WTC11 (cell line): ENCODE results near the gene SP2. TPM values are rescaled to one million over a fixed set of nuclear protein-coding genes. Genes with fewer than 3 reads are reported as not detected.
"Not testable (repeated sequence)": the region's sequence is repeated elsewhere in the genome, so short reads cannot be mapped to it uniquely, and the experiment has no call there.

Experiments
- ATAC-seq: fragments of 200-7000 bp; cut with Tn5 transposase; 2 replicates; pipeline ENCODE4 v1.10.0; 2021; ENCODE audit warnings: mild to moderate bottlenecking, moderate library complexity
- CTCF ChIA-PET: fragments of 300-600 bp; sonication (Branson Sonifier 250); formaldehyde crosslinking; loops from one replicate; lab custom pipeline; 2021; ENCODE audit warnings: antibody characterized with exemption; lab: Charles Lee
- POLR2A ChIA-PET: fragments of 350-600 bp; sonication (Branson Sonifier 250); formaldehyde crosslinking; loops from one replicate; lab custom pipeline; 2021; ENCODE audit warnings: antibody characterized with exemption; lab: Charles Lee
- DNase-seq: peaks from one replicate; pipeline ENCODE4 v3.0.0; 2021; ENCODE audit warnings: low spot score
- H3K27ac Mint-ChIP-seq: 2 replicates; pipeline ENCODE4 v1.8.0; 2021; ENCODE audit warnings: mixed read lengths
- H3K27me3 Mint-ChIP-seq: 2 replicates; pipeline ENCODE4 v1.8.0; 2021; ENCODE audit warnings: low read depth, mild to moderate bottlenecking, moderate library complexity, mixed read lengths
- H3K36me3 Mint-ChIP-seq: 2 replicates; pipeline ENCODE4 v1.8.0; 2021; ENCODE audit warnings: mixed read lengths
- H3K4me1 Mint-ChIP-seq: 2 replicates; pipeline ENCODE4 v1.8.0; 2022; ENCODE audit warnings: mixed read lengths
- H3K4me3 Mint-ChIP-seq: 2 replicates; pipeline ENCODE4 v1.8.0; 2021; ENCODE audit warnings: mild to moderate bottlenecking, moderate library complexity, mixed read lengths
- H3K9me3 Mint-ChIP-seq: 2 replicates; pipeline ENCODE4 v1.8.0; 2021; ENCODE audit warnings: mixed read lengths
- ELF4 ChIP-seq: sonication (generic); formaldehyde crosslinking; IDR thresholded peaks from 2 replicates; pipeline ENCODE4 v1.8.1; 2022; ENCODE audit warnings: low read depth, mild to moderate bottlenecking, moderate library complexity, missing genetic modification reagents
- ESRRA ChIP-seq: sonication (generic); formaldehyde crosslinking; IDR thresholded peaks from 2 replicates; pipeline ENCODE4 v1.8.1; 2022; ENCODE audit warnings: mild to moderate bottlenecking, missing genetic modification reagents, borderline replicate concordance
- GRHL2 ChIP-seq: fragments of 250-450 bp; sonication (Bioruptor Pico); IDR thresholded peaks from 2 replicates; pipeline ENCODE4 v1.8.0; 2022; ENCODE audit warnings: mild to moderate bottlenecking, moderate library complexity; ENCODE audit not compliant: insufficient replicate concordance, severe bottlenecking
- IRF2 ChIP-seq: sonication (generic); formaldehyde crosslinking; IDR thresholded peaks from 2 replicates; pipeline ENCODE4 v1.8.0; 2022; ENCODE audit warnings: low read depth, missing genetic modification reagents, borderline replicate concordance
- NFYB ChIP-seq: sonication (generic); formaldehyde crosslinking; conservative IDR thresholded peaks from 2 replicates; pipeline ENCODE4 v1.8.0; 2022; ENCODE audit warnings: low read depth, missing genetic modification reagents
- NR1H2 ChIP-seq: sonication (generic); formaldehyde crosslinking; IDR thresholded peaks from 2 replicates; pipeline ENCODE4 v1.9.0; 2021; ENCODE audit warnings: mild to moderate bottlenecking, moderate library complexity, missing genetic modification reagents
- PRRX2 ChIP-seq: fragments of 250-450 bp; sonication (Bioruptor Pico); IDR thresholded peaks from 2 replicates; pipeline ENCODE4 v1.8.0; 2021; ENCODE audit warnings: mild to moderate bottlenecking
- RELA ChIP-seq: sonication (generic); formaldehyde crosslinking; IDR thresholded peaks from 2 replicates; pipeline ENCODE4 v1.8.1; 2022; ENCODE audit warnings: missing genetic modification reagents, mild to moderate bottlenecking, borderline replicate concordance
- TEAD1 ChIP-seq: sonication (generic); formaldehyde crosslinking; IDR thresholded peaks from 2 replicates; pipeline ENCODE4 v1.8.0; 2022; ENCODE audit warnings: mild to moderate bottlenecking, missing genetic modification reagents
- ZNF121 ChIP-seq: sonication (generic); formaldehyde crosslinking; IDR thresholded peaks from 2 replicates; pipeline ENCODE4 v1.8.0; 2023; ENCODE audit warnings: missing genetic modification reagents
- ZNF416 ChIP-seq: fragments of 250-450 bp; sonication (Bioruptor Pico); IDR thresholded peaks from 2 replicates; pipeline ENCODE4 v1.9.0; 2021; ENCODE audit warnings: mild to moderate bottlenecking, inconsistent platforms
- total RNA-seq: library from RNA; stranded (reverse); gene quantifications from 3 replicates; pipeline ENCODE4 v1.2.3, GENCODE V29; 2021
- TF ChIP-seq, protein P1 (sequence below): sonication (generic); formaldehyde crosslinking; IDR thresholded peaks from 2 replicates; pipeline ENCODE4 v1.8.1; 2023; ENCODE audit warnings: mild to moderate bottlenecking, missing genetic modification reagents, moderate library complexity
- TF ChIP-seq, protein P2 (sequence below): sonication (generic); formaldehyde crosslinking; IDR thresholded peaks from 2 replicates; pipeline ENCODE4 v1.8.0; 2022; ENCODE audit warnings: mild to moderate bottlenecking, missing genetic modification reagents
- TF ChIP-seq, protein P3 (sequence below): fragments of 250-450 bp; sonication (Bioruptor Pico); IDR thresholded peaks from 2 replicates; pipeline ENCODE4 v1.8.0; 2021; ENCODE audit warnings: mild to moderate bottlenecking
- TF ChIP-seq, protein P4 (sequence below): sonication (generic); formaldehyde crosslinking; IDR thresholded peaks from 2 replicates; pipeline ENCODE4 v1.8.1; 2022; ENCODE audit warnings: low read depth, mild to moderate bottlenecking, moderate library complexity, missing genetic modification reagents, borderline replicate concordance
- TF ChIP-seq, protein P5 (sequence below): sonication (generic); formaldehyde crosslinking; IDR thresholded peaks from 2 replicates; pipeline ENCODE4 v1.8.0; 2023; ENCODE audit warnings: mild to moderate bottlenecking, missing genetic modification reagents
- TF ChIP-seq, protein P6 (sequence below): sonication (generic); formaldehyde crosslinking; IDR thresholded peaks from 2 replicates; pipeline ENCODE4 v1.8.1; 2022; ENCODE audit warnings: mild to moderate bottlenecking, moderate library complexity, missing genetic modification reagents

SP2 gene
- total RNA-seq, 1 experiment from 2014 or later: 9.9 TPM

DNA sequence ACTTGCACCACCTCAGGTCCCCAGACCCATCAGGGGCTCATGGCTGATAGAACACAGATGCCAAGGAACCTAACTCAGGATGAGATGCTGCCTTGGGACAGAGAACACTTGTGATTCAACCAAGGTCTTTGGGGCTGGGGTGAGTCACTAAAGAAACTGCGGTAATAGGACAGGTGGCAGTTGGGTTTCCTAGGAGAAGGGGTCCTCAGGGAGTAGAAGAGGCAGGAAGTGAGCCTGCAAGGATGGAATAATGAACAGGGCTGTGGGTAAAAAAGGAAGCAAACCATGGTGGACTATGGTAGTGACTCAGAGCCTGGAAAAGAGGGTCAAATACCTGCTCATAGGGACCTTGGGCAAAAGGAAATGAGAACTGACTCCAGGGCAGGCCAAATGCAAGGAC lies 38.8 kb downstream of the SP2 start:
- Mint-ChIP-seq H3K36me3 (no peaks in the 10 kb centered on the region), H3K4me1 (no peaks in the 10 kb centered on the region), H3K4me3 (no peak overlapping the region), H3K27me3 (peaks cover 10% of the 10 kb centered on the region), H3K27ac (no peak overlapping the region), H3K9me3 (no peaks in the 10 kb centered on the region)
- DNase-seq (no peak), ATAC-seq (no peak)
- TF ChIP-seq NFYB: no peak
- no peak for TF ChIP-seq NR1H2 (CRISPR knock-in tag)
- TF ChIP-seq, protein P1, sequence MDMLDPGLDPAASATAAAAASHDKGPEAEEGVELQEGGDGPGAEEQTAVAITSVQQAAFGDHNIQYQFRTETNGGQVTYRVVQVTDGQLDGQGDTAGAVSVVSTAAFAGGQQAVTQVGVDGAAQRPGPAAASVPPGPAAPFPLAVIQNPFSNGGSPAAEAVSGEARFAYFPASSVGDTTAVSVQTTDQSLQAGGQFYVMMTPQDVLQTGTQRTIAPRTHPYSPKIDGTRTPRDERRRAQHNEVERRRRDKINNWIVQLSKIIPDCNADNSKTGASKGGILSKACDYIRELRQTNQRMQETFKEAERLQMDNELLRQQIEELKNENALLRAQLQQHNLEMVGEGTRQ: no peak
- TF ChIP-seq, protein P2, sequence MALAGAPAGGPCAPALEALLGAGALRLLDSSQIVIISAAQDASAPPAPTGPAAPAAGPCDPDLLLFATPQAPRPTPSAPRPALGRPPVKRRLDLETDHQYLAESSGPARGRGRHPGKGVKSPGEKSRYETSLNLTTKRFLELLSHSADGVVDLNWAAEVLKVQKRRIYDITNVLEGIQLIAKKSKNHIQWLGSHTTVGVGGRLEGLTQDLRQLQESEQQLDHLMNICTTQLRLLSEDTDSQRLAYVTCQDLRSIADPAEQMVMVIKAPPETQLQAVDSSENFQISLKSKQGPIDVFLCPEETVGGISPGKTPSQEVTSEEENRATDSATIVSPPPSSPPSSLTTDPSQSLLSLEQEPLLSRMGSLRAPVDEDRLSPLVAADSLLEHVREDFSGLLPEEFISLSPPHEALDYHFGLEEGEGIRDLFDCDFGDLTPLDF (CRISPR knock-in tag): no peak
- TF ChIP-seq ELF4 (CRISPR knock-in tag): no peak
- TF ChIP-seq, protein P3, sequence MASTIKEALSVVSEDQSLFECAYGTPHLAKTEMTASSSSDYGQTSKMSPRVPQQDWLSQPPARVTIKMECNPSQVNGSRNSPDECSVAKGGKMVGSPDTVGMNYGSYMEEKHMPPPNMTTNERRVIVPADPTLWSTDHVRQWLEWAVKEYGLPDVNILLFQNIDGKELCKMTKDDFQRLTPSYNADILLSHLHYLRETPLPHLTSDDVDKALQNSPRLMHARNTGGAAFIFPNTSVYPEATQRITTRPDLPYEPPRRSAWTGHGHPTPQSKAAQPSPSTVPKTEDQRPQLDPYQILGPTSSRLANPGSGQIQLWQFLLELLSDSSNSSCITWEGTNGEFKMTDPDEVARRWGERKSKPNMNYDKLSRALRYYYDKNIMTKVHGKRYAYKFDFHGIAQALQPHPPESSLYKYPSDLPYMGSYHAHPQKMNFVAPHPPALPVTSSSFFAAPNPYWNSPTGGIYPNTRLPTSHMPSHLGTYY (CRISPR knock-in tag): no peak
- TF ChIP-seq GRHL2 (CRISPR knock-in tag): no peak
- TF ChIP-seq PRRX2 (CRISPR knock-in tag): no peak
- TF ChIP-seq, protein P4, sequence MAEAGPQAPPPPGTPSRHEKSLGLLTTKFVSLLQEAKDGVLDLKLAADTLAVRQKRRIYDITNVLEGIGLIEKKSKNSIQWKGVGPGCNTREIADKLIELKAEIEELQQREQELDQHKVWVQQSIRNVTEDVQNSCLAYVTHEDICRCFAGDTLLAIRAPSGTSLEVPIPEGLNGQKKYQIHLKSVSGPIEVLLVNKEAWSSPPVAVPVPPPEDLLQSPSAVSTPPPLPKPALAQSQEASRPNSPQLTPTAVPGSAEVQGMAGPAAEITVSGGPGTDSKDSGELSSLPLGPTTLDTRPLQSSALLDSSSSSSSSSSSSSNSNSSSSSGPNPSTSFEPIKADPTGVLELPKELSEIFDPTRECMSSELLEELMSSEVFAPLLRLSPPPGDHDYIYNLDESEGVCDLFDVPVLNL (CRISPR knock-in tag): no peak
- TF ChIP-seq RELA (CRISPR knock-in tag): no peak
- no peak for TF ChIP-seq ZNF121 (CRISPR knock-in tag)
- TF ChIP-seq, protein P5, sequence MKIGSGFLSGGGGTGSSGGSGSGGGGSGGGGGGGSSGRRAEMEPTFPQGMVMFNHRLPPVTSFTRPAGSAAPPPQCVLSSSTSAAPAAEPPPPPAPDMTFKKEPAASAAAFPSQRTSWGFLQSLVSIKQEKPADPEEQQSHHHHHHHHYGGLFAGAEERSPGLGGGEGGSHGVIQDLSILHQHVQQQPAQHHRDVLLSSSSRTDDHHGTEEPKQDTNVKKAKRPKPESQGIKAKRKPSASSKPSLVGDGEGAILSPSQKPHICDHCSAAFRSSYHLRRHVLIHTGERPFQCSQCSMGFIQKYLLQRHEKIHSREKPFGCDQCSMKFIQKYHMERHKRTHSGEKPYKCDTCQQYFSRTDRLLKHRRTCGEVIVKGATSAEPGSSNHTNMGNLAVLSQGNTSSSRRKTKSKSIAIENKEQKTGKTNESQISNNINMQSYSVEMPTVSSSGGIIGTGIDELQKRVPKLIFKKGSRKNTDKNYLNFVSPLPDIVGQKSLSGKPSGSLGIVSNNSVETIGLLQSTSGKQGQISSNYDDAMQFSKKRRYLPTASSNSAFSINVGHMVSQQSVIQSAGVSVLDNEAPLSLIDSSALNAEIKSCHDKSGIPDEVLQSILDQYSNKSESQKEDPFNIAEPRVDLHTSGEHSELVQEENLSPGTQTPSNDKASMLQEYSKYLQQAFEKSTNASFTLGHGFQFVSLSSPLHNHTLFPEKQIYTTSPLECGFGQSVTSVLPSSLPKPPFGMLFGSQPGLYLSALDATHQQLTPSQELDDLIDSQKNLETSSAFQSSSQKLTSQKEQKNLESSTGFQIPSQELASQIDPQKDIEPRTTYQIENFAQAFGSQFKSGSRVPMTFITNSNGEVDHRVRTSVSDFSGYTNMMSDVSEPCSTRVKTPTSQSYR (CRISPR knock-in tag): no peak
- TF ChIP-seq, protein P6, sequence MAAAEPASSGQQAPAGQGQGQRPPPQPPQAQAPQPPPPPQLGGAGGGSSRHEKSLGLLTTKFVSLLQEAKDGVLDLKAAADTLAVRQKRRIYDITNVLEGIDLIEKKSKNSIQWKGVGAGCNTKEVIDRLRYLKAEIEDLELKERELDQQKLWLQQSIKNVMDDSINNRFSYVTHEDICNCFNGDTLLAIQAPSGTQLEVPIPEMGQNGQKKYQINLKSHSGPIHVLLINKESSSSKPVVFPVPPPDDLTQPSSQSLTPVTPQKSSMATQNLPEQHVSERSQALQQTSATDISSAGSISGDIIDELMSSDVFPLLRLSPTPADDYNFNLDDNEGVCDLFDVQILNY (CRISPR knock-in tag): no peak
- TF ChIP-seq TEAD1 (CRISPR knock-in tag): no peak
- no peak for TF ChIP-seq ZNF416
- no peak for TF ChIP-seq IRF2
- TF ChIP-seq ESRRA (CRISPR knock-in tag): no peak
- POLR2A ChIA-PET: no interaction called here
- CTCF ChIA-PET: interaction anchor here (1.0 kb wide), 1 partner anchor 12 kb away, joined by 3 read pairs; no protein-coding TSS in a partner anchor

DNA sequence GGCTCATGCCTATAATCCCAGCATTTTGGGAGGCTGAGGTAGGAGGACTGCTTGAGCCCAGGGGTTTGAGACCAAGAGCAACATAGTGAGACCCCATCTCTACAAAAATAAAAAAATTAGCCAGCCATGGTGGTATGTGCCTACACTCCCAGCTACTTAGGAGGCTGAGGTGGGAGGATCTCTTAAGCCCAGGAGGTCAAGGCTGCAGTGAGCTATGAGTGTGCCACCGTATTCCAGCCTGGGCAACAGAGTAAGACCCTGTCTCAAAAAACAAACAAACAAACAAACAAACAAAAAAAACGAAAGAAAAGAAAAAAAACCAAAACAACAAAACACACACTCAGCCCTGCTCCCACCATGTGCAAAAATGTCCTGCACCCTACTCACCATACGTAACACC lies 39.4 kb downstream of the SP2 start:
- ATAC-seq, H3K4me3 Mint-ChIP-seq, POLR2A ChIA-PET, H3K9me3 Mint-ChIP-seq, H3K36me3 Mint-ChIP-seq, DNase-seq, H3K27ac Mint-ChIP-seq, H3K4me1 Mint-ChIP-seq: not testable (repeated sequence)
- CTCF ChIA-PET: interaction anchor here (1.0 to 1.3 kb wide), 4 partner anchors 11 to 94 kb away, joined by 3 to 5 read pairs (median 4); no protein-coding TSS in a partner anchor
- H3K27me3 Mint-ChIP-seq: peaks cover 16% of the 10 kb centered on the region
